HG03432 (cell line): Measurements from ENCODE around the gene NPEPPS.
"Not testable (repeated sequence)": the region's sequence is repeated elsewhere in the genome, so short reads cannot be mapped to it uniquely, and the experiment has no call there.

ENCODE experiments used
- ATAC-seq: cut with Tn5 transposase; IDR thresholded peaks from one replicate; pipeline ENCODE4 v1.9.1; 2021; ENCODE audit warnings: mild to moderate bottlenecking, moderate library complexity; ENCODE audit not compliant: unreplicated experiment

NPEPPS gene, protein sequence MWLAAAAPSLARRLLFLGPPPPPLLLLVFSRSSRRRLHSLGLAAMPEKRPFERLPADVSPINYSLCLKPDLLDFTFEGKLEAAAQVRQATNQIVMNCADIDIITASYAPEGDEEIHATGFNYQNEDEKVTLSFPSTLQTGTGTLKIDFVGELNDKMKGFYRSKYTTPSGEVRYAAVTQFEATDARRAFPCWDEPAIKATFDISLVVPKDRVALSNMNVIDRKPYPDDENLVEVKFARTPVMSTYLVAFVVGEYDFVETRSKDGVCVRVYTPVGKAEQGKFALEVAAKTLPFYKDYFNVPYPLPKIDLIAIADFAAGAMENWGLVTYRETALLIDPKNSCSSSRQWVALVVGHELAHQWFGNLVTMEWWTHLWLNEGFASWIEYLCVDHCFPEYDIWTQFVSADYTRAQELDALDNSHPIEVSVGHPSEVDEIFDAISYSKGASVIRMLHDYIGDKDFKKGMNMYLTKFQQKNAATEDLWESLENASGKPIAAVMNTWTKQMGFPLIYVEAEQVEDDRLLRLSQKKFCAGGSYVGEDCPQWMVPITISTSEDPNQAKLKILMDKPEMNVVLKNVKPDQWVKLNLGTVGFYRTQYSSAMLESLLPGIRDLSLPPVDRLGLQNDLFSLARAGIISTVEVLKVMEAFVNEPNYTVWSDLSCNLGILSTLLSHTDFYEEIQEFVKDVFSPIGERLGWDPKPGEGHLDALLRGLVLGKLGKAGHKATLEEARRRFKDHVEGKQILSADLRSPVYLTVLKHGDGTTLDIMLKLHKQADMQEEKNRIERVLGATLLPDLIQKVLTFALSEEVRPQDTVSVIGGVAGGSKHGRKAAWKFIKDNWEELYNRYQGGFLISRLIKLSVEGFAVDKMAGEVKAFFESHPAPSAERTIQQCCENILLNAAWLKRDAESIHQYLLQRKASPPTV

DNA sequence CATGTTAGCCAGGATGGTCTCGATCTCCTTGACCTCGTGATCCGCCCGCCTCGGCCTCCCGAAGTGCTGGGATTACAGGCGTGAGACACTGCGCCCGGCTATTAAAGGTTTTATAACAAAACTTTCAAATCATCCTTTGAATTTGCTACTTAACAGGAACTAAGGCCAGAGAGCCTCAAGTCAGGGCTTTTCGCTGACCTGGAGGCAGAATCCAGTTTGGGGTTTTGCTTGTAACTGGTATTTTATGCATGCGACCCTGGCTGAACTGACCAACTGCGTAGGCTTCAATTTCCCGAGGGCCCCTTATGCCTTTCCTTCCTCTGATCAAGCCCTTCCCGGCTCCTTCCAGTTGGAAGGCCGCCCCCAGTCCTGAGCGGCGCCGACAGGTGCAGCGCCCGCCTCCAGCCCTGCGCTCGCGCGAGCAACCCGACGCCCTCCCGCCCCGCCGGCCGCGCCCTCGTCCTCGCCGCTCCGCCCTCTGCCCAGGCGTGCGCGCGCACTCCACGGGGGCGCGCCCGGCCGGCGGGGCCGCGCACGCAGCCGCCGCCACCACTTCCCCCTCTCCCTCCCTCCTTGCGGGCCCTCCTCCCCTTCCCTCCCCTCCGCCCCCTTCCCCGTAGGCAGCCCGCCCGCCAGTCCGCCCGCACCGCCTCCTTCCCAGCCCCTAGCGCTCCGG, at the start of gene NPEPPS:
Gene NPEPPS (plus strand): TSS at position 552 of the 676 bp plus-strand sequence. CDS start 193 bp downstream, outside the sequence.
- peak; percentile 79 for ATAC-seq

- not testable (repeated sequence) for ATAC-seq
These were observed 39.1 kb upstream of the NPEPPS start for GRCh38 chr17:47491841-47492212.

GRCh38 chr17:47499074-47499473, 31.8 kb upstream of the NPEPPS start:
- ATAC-seq: not testable (repeated sequence)

DNA sequence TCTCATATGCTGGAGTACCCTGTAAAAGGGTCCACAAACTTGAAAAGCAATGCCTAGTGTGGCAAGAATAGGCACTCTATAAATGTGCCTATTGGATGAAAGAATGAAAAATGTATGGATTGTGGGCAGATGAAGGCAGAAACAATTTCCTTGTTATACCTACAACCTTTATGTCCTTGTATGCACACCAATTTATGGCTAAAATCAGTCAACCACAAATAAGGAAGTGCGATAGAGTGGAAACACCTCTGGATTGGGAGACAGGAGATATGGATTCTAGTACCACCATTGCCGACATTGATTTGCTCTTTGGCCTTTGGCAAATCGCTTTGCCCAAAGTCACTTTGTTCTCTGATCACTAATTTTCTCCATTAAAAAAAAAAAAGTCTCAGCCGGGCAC, 31.4 kb upstream of the NPEPPS start:
- not testable (repeated sequence) for ATAC-seq

GRCh38 chr17:47500620-47501019, 30.3 kb upstream of the NPEPPS start:
- ATAC-seq: not testable (repeated sequence)

- ATAC-seq: peak; percentile 64
These were observed 28.7 kb upstream of the NPEPPS start for GRCh38 chr17:47502122-47502731.

DNA sequence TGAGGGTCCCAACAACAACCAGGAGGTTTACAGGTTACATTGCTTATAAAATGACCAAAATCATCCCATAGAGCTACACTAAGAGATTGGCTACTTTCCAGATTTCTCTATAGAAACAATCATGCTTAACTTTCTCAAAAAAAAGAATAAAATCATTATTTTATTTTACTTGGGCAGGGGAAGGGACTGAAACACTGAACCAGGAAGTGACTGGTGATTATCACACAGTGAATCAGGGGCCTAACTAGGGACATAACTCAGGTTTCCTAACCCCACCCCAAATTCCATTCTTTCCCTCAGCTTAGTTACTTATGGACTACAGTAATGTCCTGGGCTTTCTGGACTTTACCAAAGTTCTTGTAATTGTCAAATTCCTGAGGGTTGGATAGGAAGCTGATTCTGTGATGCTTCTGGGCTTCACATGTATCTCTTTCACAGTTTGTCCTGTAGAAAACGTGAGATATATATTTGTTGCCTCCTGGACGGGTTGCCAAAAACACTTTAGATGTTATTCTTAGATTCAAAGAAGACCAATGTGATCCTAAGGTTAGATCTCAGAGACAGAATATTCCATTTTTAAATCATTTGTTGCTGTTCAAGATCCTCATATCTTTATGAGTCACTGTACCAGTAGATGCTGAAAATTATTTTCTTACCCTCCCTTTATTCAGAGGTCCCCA, 28.0 kb upstream of the NPEPPS start:
- ATAC-seq: not testable (repeated sequence)

DNA sequence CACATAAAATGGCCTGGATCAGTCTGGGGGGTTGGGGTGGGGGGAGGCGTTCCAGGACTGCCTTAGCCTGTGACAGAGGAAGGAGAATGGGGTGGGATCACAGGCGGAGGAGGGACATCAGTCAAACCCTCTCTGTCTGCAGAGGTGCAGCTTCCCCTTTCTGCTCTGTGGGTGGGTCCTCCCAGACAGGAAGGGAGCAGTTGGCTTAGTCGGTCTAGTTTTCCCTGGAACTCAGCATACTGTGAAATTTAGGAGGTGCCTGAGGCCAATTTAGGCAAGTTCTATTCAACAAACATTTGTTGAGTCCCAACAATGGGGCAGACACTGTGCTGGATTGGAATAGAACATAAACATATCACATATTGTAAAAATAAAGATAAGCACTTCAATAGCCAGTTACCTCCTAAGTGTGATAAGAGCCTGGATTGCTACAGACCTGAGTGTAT, 19.2 kb upstream of the NPEPPS start:
- ATAC-seq: not testable (repeated sequence)

DNA sequence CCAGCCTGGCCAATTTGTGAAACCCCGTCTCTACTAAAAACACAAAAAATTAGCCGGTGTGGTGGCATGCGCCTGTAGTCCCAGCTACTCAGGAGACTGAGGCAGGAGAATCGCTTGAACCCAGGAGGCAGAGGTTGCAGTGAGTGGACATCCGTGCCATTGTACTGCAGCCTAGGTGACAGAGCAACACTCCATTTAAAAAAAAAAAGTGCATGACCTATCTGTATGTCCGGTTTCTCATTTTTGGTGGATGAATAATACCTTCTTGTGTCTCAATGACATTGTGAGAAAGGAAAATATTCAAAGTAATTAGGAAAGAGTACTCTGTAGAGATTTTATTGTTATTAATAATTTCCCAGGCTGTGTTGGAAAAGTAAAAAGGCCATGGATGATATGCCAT, 17.6 kb upstream of the NPEPPS start:
- not testable (repeated sequence) for ATAC-seq

DNA sequence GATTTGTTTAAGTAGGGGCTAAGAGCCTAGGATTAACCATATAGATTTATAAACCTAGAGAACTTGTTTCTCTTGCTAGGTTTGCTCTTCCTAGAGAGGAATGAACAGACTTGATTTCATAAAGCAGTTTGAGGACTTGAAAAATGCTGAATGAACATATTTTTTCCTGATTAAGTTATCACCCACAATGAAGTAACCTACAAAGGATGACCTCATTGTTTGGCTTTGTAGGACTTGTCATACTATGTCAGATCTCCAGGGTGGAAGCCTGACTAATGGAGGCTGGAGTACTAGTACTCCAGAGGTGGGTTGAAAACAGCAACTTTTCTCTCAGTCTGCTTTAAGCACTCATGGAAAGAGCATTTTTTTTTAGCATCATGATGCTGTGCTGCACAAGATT, 12.0 kb upstream of the NPEPPS start:
- not testable (repeated sequence) for ATAC-seq

- not testable (repeated sequence) for ATAC-seq
These were observed 11.5 kb upstream of the NPEPPS start for GRCh38 chr17:47519365-47519764.

- not testable (repeated sequence) for ATAC-seq
These were observed 10.6 kb upstream of the NPEPPS start for GRCh38 chr17:47520279-47520678.

DNA sequence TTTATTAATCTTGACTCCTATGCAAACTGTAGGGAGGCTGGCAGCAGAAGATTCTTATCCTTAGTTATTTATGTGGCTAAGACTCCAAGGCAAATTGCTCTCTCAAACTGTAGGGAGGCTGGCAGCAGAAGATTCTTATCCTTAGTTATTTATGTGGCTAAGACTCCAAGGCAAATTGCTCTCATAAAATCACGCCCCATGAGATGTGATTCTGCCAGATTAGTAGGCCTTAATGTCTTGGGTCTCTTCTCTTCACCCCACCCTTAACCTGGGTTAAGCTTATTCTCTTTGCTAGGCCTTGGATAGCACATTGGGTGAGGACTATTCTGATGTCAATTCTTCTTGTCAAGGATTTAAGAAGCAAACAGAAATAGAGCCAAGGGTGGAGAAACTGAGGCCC, 9.5 kb upstream of the NPEPPS start:
- ATAC-seq: not testable (repeated sequence)

GRCh38 chr17:47522341-47522740, 8.6 kb upstream of the NPEPPS start:
- not testable (repeated sequence) for ATAC-seq

GRCh38 chr17:47531233-47531820, 419 bp downstream of the NPEPPS start:
- peak; percentile 36 for ATAC-seq

DNA sequence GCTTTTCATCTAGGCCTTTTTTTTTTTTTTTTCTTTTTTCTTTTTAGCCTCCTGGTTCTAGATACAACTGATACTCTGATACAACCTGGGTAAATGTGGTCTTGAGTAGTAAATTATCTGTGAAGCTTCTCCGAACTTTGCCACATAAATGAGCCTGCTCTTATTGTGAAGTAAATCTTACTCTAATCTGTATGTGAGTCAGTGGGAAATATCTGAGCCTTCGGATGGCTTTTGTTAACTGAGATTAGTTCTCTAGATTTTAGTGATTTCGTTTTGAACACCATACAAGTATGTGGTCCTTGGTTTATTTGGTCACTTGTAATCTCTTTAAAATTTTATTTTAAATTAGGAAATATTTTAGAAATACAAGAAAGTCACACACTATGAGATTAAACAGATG, 8.2 kb downstream of the NPEPPS start:
- ATAC-seq: not testable (repeated sequence)

GRCh38 chr17:47541676-47542075, 10.8 kb downstream of the NPEPPS start:
- not testable (repeated sequence) for ATAC-seq

- not testable (repeated sequence) for ATAC-seq
These were observed 13.4 kb downstream of the NPEPPS start for GRCh38 chr17:47544327-47544726.

DNA sequence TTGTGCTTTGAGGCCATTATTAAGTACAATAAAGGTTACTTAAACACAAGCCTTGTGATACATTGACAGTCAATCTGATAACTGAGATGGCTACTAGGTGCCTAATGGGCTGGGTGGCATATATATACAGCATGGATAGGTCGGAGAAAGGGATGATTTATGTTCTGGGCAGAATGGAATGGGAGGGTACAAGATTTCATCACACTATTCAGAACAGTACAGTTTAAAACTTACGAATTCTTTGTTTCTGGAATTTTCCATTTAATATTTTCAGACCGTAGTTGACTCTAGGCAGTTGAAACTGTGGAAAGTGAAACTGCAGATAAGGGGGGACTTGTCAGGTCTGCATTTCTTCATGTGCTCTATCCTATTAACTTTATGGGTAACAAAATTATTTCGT, 23.8 kb downstream of the NPEPPS start:
- not testable (repeated sequence) for ATAC-seq
